Panc1 (cell line): Measurements from ENCODE around the gene SLC6A1. TPM values are rescaled to one million over a fixed set of nuclear protein-coding genes. Genes with fewer than 3 reads are reported as not detected.

Source experiments
- ATAC-seq: fragments of 200-7000 bp; cut with Tn5 transposase; 2 replicates; pipeline ENCODE4 v1.9.1; 2020; ENCODE audit warnings: mild to moderate bottlenecking, moderate library complexity
- BruUV-seq: library from RNA; stranded (reverse); fragments of 400-500 nt; replicated peaks from 2 replicates; lab custom pipeline; 2021; lab: Mats Ljungman, UMichigan
- CTCF ChIA-PET: fragments of 300-600 bp; sonication (Branson Sonifier 250); formaldehyde crosslinking; loops from one replicate; lab custom pipeline; 2022; ENCODE audit warnings: antibody characterized with exemption; lab: Charles Lee
- POLR2A ChIA-PET: fragments of 300-600 bp; sonication (Branson Sonifier 250); formaldehyde crosslinking; loops from one replicate; lab custom pipeline; 2022; ENCODE audit warnings: antibody characterized with exemption; lab: Charles Lee
- DNase-seq: peaks from one replicate; pipeline ENCODE4 v3.0.0-alpha.2; 2010; ENCODE audit warnings: low read depth, low spot score
- H3K27ac ChIP-seq: 2 replicates; pipeline ENCODE4 v1.5.1; 2011; ENCODE audit warnings: mild to moderate bottlenecking, low read length, inconsistent platforms
- H3K27me3 ChIP-seq: fragments of 200-500 bp; sonication (Bioruptor generic); 2 replicates; pipeline ENCODE4 v1.6.0; 2014; ENCODE audit warnings: low read length, inconsistent platforms; ENCODE audit not compliant: control insufficient read depth, insufficient read depth
- H3K36me3 ChIP-seq: fragments of 200-500 bp; sonication (Bioruptor generic); 2 replicates; pipeline ENCODE4 v1.5.1; 2014; ENCODE audit warnings: inconsistent platforms, mild to moderate bottlenecking, low read length, moderate library complexity; ENCODE audit not compliant: control insufficient read depth, insufficient read depth
- H3K4me1 ChIP-seq: 2 replicates; pipeline ENCODE4 v1.5.1; 2011; ENCODE audit warnings: inconsistent platforms, mild to moderate bottlenecking, low read length, moderate library complexity; ENCODE audit not compliant: control insufficient read depth, insufficient read depth
- H3K4me3 ChIP-seq, 2 experiments: 2 replicates each; pipeline ENCODE4 v1.5.1; 2011 to 2012; ENCODE audit warnings: low read depth in 2 of 2, low read length in 2 of 2, mild to moderate bottlenecking in 2 of 2, inconsistent platforms in 1 of 2, moderate library complexity in 1 of 2
- H3K9me3 ChIP-seq: fragments of 200-500 bp; sonication (Bioruptor generic); 2 replicates; pipeline ENCODE4 v1.5.1; 2014; ENCODE audit warnings: low read depth, mild to moderate bottlenecking, inconsistent platforms, low read length, moderate library complexity; ENCODE audit not compliant: control insufficient read depth, insufficient read depth
- CTCF ChIP-seq: fragments of 450-650 bp; IDR thresholded peaks from 2 replicates; pipeline ENCODE4 v1.5.1; 2017; ENCODE audit warnings: mild to moderate bottlenecking
- POLR2AphosphoS5 ChIP-seq: IDR thresholded peaks from 2 replicates; pipeline ENCODE4 v1.6.1; 2012; ENCODE audit warnings: mild to moderate bottlenecking, low read depth, low read length, moderate library complexity
- SIN3A ChIP-seq: IDR thresholded peaks from 2 replicates; pipeline ENCODE4 v1.6.1; 2012; ENCODE audit warnings: low read depth, mild to moderate bottlenecking, low read length, moderate library complexity, borderline replicate concordance; ENCODE audit not compliant: insufficient read depth
- TCF7L2 ChIP-seq: IDR thresholded peaks from 2 replicates; pipeline ENCODE4 v1.6.1; 2011; ENCODE audit warnings: mild to moderate bottlenecking, low read depth, low read length, inconsistent platforms
- in situ Hi-C: cut with HindIII; loops from 2 replicates; pipeline ENCODE4 v1.10.0; 2016; ENCODE audit warnings: low sequenced_read_pairs, low pct_unique_long_range_greater_than_20kb
- intact Hi-C: fragments of 100-400 bp; cut with micrococcal nuclease; formaldehyde crosslinking; loops from one replicate; pipeline ENCODE4 v1.10.0; 2022; ENCODE audit not compliant: unreplicated experiment
- total RNA-seq: library from RNA; stranded (reverse); gene quantifications from one replicate; pipeline ENCODE4 v1.2.1, GENCODE V29; 2021; ENCODE audit not compliant: unreplicated experiment
- TF ChIP-seq, protein P1 (sequence below), 2 experiments: IDR thresholded peaks; 2 replicates each; pipeline ENCODE4 v1.6.1; 2011 to 2012; ENCODE audit warnings: low read depth in 2 of 2, control low read depth in 1 of 2, low read length in 1 of 2, mild to moderate bottlenecking in 1 of 2, moderate library complexity in 1 of 2; ENCODE audit not compliant: insufficient read depth in 1 of 2

SLC6A1 gene
- total RNA-seq, 1 experiment from 2014 or later: not detected

GRCh38 chr3:11002371-11002807, 9.8 kb downstream of the SLC6A1 start:
- Histone ChIP-seq H3K4me1 (no peaks in the 10 kb centered on the region), H3K36me3 (no peaks in the 10 kb centered on the region), H3K4me3 (no peak overlapping the region), H3K27me3 (peaks cover 5% of the 10 kb centered on the region; the same call in 1 of the 2 replicates), H3K27ac (no peak overlapping the region), H3K9me3 (no peaks in the 10 kb centered on the region)
- CTCF ChIA-PET: no interaction called here
- TF ChIP-seq SIN3A (no peak), POLR2AphosphoS5 (no peak), TCF7L2 (no peak), CTCF (no peak)
- TF ChIP-seq, protein P1, sequence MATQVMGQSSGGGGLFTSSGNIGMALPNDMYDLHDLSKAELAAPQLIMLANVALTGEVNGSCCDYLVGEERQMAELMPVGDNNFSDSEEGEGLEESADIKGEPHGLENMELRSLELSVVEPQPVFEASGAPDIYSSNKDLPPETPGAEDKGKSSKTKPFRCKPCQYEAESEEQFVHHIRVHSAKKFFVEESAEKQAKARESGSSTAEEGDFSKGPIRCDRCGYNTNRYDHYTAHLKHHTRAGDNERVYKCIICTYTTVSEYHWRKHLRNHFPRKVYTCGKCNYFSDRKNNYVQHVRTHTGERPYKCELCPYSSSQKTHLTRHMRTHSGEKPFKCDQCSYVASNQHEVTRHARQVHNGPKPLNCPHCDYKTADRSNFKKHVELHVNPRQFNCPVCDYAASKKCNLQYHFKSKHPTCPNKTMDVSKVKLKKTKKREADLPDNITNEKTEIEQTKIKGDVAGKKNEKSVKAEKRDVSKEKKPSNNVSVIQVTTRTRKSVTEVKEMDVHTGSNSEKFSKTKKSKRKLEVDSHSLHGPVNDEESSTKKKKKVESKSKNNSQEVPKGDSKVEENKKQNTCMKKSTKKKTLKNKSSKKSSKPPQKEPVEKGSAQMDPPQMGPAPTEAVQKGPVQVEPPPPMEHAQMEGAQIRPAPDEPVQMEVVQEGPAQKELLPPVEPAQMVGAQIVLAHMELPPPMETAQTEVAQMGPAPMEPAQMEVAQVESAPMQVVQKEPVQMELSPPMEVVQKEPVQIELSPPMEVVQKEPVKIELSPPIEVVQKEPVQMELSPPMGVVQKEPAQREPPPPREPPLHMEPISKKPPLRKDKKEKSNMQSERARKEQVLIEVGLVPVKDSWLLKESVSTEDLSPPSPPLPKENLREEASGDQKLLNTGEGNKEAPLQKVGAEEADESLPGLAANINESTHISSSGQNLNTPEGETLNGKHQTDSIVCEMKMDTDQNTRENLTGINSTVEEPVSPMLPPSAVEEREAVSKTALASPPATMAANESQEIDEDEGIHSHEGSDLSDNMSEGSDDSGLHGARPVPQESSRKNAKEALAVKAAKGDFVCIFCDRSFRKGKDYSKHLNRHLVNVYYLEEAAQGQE (IDR thresholded peaks at IDR 0.05; ENCODE audit: insufficient read depth in 1 of 2, low read depth in 2 of 2, low read length in 1 of 2): no peak
- BruUV-seq: no TSS peak
- POLR2A ChIA-PET: no interaction called here
- in situ Hi-C loops (no loop called here), intact Hi-C loops (no loop called here)
- DNase-seq (no peak), ATAC-seq (no peak)

GRCh38 chr3:11004563-11004962, 12.0 kb downstream of the SLC6A1 start:
- intact Hi-C loops: no loop called here
- CTCF ChIA-PET: no interaction called here
- in situ Hi-C loops: no loop called here

More at GRCh38 chr3:11004563-11004962, 12.0 kb downstream of the SLC6A1 start:
- Histone ChIP-seq H3K9me3 (no peaks in the 10 kb centered on the region), H3K4me3 (no peak overlapping the region), H3K4me1 (no peaks in the 10 kb centered on the region), H3K27me3 (peaks cover 5% of the 10 kb centered on the region; the same call in 1 of the 2 replicates), H3K36me3 (no peaks in the 10 kb centered on the region), H3K27ac (no peak overlapping the region)
- no peak for ATAC-seq
- BruUV-seq: no TSS peak
- DNase-seq: no peak
- no peak for TF ChIP-seq TCF7L2
- TF ChIP-seq SIN3A: no peak
- no peak for TF ChIP-seq CTCF
- TF ChIP-seq, protein P1 (IDR thresholded peaks at IDR 0.05; ENCODE audit: insufficient read depth in 1 of 2, low read depth in 2 of 2, low read length in 1 of 2): no peak
- no peak for TF ChIP-seq POLR2AphosphoS5
- POLR2A ChIA-PET: no interaction called here
